Fibroblast of skin of right quadriceps (primary cell): ENCODE measurements around the gene CCDC14.

Experiments
- DNase-seq: peaks from one replicate; pipeline ENCODE4 v3.0.0-alpha.2; 2013

CCDC14 gene

DNA sequence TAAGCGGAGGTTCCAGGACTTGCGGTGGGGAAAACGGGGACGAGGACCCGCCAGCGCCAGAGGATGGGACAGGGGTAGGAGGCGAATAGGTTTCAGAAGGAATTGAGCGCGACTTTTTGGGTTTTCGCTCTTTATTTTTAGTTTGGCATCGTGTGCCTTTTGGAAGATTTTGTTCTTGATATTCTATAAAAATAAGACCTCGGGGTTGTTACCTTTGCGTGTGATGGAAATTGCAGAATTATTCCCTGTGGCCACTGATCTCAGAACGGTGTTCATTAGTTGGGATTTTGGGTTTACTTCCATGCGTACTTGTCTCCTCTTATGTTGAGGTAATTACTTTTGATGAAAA, 453 bp upstream of the CCDC14 start:
- no peak for DNase-seq

DNA sequence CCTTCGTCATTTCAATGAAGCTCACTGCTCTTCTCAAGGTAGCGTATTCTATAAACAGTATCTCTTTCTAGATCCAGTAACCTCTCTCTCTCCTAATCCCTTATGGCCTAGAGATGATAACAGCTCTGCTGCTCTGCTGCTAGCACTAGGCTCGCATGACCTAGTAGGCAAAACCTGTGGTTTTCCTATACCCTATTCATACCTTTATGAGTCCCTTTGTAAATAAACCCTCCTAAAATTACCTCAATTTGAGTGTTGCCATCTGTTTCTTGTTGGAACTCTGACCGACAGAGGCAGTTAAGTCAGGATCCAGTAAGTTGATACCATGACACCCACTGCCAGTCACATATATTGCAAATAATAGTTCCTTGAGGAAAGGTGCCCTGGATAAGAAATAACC, 7.3 kb downstream of the CCDC14 start:
- DNase-seq = no peak

DNA sequence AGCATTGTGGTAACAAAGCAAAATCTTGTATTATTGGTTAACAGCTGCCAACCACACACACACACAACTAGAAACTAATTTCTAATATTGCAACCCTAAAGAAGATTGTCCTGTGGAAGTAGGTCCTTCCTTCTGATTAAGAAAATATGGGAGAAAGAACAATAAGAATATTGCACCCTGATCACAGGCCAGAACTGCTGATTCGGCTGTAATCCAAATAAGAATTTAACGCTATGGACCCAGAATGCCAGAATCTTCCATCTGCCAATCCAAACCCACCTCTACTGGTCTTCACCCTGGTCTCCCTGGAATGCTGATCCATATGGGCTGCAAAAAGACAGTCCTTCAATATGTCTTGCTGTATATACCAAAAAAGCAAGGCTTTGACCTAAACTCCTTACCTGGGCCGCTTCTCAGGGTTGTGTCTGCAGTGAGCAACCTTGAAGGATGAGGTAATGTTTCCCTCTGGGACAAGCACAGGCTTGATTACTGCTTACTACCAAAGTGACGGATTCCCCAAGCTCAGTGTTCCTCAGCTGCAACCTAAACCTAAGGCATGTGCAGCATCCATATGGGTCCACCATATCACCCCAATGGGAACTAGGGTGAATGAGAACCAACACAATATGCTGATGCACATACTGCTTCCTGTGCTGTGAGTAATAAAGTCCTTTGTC, 8.0 kb downstream of the CCDC14 start:
- no peak for DNase-seq

DNA sequence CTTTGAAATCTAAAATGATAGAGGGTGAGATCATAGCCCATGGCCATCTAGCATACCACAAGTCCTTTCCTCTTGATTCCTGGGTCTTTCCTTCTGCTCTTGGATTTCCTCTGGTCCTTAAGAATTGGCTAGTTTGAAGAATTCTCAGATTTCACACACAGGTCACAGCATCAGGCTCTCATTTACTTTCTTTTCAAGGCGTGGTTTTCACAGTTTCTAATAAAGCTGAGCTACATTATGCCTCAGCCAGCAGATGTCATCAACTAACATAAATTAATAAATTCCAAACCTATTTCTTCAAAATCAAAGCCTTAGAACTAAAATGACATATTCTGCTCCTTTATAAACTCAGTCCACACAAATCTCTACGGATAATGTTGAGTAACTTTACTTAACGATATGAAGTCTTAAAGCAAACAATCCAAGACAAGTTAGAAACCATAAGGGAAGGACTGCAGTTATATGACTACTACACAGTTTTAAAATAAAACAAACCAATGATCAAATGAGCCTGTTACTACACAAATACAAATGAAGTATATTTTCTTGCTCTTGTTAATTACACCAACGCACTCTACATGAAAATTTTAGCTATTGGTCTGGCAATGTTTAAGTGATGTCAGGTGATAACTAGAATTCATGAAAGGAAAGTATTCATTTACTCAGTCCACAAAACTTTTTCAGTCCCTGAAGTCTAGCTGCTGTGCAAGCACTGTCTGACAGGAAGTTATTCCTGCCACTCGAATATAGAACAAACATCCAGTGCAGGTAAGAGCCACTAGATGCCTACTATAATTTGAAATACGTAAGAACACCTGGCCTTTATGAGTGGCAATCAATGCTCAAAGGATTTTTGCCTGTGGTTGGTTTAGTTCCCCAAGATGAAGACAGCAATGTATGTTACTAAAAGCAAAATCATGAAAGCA, 9.2 kb downstream of the CCDC14 start:
- DNase-seq = no peak

DNA sequence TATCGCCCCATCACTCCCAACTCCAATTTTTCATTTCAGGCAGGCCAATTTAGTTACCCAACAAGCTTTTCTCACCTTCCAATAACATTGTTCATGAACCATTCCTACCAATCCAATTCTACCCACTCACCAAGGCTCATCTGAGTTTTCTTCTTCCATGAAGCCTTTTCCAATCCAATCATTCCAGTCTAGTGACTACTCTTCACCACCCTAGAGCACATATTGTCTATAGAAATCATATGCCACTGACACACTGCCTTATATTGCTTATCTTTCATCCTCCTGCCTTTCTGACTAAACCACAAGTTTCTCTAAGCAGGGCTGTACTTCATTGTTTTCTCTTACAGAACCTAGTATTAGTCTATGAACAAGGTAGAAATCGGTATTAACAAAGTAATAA, 11.4 kb downstream of the CCDC14 start:
- DNase-seq = peak; percentile 61

DNA sequence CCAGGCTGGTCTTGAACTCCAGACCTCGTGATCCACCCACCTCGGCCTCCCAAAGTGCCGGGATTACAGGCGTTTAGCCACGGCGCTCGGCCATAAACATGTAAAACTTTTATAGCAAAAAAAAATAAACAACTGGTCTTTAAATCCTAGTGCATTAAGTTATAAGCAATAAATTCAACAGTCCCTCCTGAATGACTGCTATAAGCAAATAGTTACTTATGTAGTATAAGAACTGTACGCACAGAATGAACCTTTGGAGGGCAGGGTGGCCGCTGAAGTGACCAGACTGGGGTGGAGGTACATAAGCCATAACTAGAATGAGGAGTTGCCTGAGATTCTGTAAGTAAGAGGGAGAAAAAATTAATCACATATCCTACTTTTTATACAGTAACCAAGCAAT, 12.6 kb downstream of the CCDC14 start:
- DNase-seq = no peak

DNA sequence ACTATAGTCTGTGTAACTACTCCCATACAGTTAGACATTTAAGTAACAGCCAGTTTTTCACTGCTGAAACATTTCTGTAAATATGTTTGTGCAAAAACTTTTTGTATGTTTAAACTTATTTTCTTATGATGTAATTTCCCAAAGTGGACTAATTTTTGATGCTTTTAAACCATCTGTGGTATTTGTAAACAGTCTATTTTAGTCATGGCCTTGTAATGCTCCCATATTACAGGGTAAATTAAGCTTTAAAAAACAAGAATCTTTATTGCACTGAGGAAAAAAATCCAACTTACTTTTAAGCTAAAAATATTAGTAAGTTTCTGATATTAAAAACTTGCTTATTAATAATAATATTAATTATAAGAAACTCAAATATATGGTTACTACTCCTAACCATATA, 13.5 kb downstream of the CCDC14 start:
- DNase-seq = no peak

DNA sequence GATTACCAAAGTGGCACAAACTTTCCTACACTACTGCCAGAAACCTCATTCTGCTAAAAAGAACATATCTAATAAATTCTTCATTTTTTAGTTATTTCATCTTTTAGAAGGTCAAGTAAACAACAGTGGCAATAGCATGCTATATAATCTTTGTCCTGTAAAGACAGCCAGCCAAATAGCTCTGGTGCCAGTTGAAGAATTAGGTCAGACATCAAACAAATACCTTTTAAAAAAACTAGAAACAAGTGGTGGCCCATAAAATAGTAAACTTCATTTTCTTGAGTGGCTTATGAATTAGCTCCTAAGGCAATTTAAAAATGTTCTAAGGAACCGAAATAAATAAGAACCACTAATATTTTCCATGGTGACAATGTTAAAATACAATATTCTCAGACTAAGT, 19.5 kb downstream of the CCDC14 start:
- DNase-seq = no peak

DNA sequence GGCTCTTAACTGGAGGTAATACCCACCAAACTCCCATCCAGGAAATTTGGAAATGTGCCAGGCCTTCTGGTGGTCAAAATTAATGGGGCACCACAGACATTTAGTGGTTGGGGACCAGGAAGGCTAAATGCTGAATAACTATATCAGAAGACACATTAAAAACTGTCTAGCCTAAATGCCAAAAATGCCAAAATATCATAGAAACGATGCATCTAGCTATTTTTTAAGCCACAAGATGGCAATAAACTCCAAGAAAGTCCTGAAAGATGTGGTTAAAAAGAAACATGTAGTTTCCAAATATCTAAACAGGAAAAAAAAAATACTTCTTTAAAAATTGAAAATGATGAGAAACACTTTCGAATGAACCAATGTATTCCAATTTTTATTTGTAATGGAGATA, 19.9 kb downstream of the CCDC14 start:
- DNase-seq = peak; percentile 17

DNA sequence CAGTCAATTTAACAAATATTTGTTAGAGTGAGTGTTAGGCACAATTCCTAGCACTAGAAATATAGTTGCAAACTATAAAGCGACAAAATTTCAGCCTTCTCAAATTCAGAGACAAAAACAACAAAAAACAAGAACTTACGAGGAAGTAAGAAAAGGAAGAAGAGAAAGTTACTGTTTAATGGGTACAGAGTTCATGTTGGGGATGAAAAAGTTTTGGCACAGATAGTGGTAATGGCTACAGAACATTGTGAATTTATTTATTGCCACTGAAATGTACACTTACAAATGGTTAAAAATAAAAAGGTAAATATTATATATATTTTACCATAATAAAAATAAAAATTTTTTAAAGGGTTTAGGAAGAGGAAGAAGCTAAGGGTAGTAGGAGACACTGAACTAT, 21.3 kb downstream of the CCDC14 start:
- no peak for DNase-seq

DNA sequence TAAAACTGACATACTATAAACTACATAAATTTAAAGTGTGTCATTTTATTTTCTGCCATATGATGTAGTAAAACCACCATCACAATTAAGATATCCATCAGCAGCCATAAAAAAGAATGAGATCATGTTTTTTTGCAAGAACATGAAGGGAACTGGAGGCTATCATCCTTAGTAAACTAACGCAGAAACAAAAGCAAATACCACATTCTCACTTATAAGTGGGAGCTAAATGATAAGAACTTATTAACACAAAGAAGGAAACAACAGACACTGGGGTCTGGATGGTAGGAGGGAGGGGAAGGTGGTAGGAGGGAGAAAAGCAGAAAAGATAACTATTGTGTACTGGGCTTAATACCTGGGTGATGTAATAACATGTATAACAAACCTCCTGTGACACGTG, 24.6 kb downstream of the CCDC14 start:
- peak; percentile 18 for DNase-seq

DNA sequence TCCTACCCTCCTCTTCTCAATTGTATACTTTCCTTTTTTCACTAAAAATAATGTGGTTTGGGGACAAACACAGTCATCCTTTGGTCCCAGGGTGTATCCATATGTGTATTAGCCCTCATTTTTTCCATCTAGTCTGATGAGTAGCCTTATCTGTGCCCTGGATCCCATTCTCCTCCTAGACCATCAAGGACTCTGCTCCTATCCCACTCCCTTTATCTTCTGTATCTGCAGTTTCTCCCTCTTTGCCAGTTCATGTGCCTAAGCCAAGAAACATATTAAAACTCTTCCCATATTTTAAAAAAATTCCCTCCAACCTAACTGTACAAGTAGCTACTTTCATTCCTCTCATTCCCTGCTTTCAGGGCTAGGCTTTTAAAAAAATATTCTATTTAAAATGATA, 25.2 kb downstream of the CCDC14 start:
- DNase-seq = no peak

DNA sequence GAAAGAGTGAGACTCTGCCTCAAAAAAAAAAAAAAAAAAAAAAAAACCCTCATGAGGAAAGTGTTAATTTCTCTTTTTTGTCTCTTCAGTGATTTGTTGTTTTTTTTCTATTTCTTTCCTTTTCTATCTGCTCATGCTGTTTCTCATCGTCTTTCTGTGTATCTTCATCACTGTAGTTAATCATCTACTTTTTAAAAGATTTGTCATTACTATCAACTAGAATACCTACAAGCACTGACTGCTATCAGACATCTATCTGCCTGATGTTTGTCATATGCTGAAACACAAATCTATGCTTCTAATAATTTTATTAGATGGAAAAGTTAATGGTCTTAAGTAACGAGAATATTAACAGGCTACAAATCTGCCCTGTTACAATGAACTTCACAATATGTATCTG, 26.8 kb downstream of the CCDC14 start:
- no peak for DNase-seq

DNA sequence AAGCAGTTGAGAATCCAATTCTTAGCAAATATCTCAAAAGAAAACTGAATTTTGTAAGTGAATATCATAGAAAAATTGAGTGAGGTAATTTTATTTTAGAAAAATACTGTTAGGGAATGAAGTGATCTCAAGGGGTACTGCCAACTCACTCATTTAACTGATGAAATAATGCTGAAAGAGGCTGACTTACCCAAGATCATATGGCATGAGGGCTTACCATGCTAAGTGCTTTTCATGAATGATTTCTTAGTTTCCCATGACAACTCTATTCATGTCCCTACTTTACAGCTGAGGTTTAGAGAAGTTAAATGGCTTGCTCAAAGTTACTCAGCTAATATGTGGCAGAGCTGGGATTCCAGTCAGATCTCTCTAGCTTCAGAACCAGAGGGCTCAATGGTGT, 30.6 kb downstream of the CCDC14 start:
- no peak for DNase-seq

DNA sequence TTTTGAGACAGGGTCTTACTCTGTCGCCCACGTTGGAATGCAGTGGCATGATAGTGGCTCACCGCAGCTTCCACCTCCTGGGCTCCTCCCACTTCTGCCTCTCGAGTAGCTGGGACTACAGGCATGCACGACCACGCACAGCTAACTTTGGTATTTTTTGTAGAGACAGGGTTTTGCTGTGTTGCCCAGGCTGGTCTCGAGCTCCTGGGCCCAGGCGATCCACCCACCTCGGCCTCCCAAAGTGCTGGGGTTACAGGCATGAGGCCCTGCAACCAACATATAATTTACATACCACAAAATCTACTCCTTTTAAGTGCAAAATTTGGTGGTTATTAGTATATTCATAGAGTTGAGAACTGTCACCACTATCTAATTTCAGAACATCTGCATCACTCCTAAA, 31.7 kb downstream of the CCDC14 start:
- DNase-seq = no peak

DNA sequence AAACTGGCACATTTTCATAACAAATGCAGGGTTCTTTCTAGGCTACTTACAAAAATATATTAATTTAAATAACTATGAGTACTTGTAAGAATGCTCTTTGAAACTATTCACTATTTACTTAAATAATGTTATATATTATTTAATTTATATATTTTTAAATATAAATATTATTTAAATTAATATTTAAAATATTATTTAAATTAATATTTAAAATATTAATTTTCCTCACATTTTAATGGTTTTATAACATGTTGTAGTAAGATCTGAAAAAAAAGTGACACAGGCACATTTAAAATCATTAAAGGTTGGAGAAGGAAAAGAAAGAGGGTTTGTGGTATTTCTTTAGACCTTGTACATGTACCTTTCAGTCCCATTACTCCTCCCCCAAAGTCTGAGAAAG, 34.6 kb downstream of the CCDC14 start:
- no peak for DNase-seq

DNA sequence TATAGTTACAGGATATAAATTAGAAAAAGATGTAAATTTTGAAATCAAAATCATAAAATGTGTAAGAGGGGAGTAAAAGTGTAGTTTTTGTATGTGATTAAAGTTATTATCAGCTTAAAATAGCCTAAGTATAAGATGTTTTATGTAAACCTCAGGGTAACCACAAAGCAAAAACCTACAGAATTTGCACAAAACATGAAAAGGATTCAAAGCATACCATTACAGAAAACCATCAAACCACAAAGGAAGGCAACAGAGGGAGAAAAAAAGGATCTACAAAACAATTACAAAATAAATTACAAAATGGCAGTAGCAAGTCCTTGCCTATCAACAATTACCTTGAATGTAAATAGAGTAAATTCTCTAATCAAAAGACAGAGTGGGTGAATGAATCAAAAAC, 40.2 kb downstream of the CCDC14 start:
- no peak for DNase-seq

DNA sequence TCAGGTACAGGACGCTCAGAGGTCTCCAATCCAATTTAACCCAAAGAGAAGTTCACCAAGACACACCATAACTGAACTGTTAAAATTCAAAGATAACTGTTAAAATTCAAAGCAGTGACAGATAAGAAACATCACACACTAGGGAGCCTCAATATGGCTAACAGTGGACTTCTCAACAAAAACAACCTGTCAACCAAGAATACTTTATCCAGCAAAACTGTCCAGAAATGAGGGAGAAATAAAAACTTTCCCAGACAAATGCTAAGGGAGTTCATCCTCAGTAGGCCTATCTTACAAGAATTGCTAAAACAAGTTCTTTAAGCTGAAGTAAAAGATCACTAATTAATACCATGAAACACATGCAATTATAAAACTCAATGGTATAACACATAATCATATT, 40.6 kb downstream of the CCDC14 start:
- no peak for DNase-seq

DNA sequence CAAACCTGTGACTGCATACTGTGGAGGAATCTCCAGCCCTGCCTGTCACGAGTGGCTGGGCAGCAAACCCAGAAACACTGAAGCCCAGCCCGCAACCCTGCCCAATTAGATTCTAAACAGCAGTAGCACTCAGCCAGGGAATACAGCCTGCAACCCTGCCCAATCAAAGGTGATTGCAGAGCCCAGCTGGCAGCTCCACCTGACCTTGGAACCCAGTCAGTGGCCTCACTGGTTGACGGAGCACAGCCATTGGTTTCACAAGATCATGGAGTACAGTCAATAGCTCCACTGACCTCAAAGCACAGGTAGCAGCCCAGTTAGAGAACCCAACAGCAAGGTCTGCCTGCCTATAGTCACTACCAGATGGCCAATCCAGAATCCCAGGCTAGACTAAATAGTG, 41.7 kb downstream of the CCDC14 start:
- DNase-seq = no peak

DNA sequence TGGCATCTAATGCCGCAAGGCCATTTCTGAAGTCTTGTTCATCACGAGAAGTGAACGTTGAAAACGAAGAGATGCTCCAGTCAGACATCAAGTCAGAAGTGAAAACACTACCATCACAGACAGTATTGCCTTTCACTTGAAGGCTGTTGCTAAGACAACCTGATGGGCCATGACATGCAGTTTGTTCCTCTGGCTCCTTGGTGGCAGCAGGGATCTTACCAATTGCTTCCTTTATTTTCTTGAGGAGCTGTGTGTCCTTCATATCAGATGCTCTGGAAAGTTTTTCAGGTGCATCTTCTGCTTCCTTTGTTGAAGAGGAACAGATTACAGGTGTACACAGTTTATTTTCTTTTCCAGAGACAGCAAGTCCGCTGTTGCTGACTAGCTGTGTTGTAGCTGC, 46.2 kb downstream of the CCDC14 start:
- DNase-seq = no peak

DNA sequence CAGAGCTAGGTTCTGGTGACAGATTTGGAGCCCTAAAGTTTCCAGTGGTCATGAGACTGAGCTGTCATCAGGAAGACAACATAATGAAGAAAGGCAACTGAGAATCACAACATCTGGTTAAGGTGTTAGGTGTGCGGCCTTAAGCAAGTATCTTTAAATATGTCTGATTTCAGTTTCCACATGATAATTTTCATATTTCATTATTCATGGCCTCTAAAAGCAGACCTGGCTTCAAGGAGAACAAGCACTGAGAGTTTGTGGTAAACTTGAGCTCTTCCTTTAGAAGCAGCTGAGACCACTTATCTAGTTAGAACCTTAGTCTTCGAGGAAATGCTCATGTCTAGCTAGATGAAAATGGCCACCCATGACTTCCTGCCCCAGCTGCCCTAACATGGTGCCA, 51.2 kb downstream of the CCDC14 start:
- no peak for DNase-seq

DNA sequence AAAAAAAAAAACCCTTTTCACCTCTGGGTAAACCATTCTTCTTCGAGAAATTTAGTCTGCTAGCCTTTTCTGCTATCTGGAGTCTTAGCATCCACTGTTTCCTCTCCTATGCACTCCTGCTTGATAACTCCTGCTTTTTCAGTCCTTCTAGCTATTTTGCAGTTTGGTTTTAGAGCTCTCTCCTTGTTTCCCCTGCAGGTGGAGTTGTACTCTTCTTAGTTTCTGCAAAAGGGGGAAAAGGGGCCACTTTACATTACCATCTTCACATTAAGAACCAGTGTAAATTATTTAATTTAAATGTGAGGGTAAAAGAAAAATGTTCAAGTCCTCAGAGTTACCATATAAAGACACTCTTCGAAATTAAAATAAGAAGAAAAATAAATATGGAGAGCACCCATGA, 53.3 kb downstream of the CCDC14 start:
- no peak for DNase-seq

DNA sequence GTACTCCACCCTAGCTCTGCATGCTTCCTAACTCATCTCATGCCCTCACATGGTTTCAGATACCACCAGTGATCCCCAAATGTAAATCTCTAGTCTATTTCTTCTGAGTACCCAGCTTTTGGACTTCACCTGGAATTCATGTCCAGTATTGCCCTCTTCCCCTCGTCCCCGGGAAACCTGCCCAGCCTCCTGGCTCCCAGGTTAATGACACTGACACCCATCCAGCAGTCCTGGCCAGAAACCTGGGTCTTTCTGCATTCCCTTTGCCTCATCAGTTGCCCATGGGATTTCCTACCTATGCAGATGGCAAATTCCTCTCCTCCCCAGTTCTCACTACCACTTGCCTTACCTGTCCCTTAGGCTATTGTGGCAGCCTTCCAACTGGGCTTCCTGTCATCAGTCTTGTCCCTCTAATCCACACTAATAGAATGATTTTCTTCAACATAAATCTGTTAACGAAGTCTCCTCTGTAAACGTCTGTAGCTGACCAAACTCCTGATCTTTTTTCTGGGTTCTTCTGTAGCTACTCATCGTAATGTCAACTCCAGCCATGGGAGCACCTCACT, 61.6 kb downstream of the CCDC14 start:
- DNase-seq = no peak

DNA sequence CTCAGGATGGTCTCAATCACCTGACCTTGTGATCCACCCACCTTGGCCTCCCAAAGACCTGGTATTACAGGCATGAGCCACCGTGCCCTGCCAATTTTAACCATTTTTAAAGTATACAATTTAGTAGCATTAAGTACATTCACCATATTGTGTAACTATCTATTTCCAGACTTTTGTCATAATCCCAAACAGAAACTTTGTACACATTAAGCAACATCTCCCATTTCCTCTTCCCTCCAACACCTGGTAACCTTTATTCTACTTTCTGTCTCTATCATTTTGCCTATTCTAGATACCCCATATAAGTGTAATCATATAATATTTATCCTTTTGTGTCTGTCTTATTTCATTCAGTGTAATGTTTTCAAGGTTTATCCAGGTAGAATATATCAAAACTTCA, 68.0 kb downstream of the CCDC14 start:
- DNase-seq = no peak
